MM.1S (cell line): ENCODE results near the gene C12orf75.

Source experiments
- CTCF ChIP-seq: fragments of 300-600 bp; sonication (generic); IDR thresholded peaks from 2 replicates; pipeline ENCODE4 v1.5.1; 2016; ENCODE audit warnings: antibody characterized with exemption, low read length, mixed read lengths
- EZH2 ChIP-seq: fragments of 300-600 bp; sonication (generic); optimal IDR thresholded peaks from 2 replicates; pipeline ENCODE3; 2017; ENCODE audit warnings: low read depth, mild to moderate bottlenecking, antibody characterized with exemption, low read length, mixed read lengths
- EZH2phosphoT487 ChIP-seq: fragments of 300-600 bp; sonication (generic); IDR thresholded peaks from 2 replicates; pipeline ENCODE4 v1.6.1; 2018; ENCODE audit warnings: antibody characterized with exemption, low read length

DNA sequence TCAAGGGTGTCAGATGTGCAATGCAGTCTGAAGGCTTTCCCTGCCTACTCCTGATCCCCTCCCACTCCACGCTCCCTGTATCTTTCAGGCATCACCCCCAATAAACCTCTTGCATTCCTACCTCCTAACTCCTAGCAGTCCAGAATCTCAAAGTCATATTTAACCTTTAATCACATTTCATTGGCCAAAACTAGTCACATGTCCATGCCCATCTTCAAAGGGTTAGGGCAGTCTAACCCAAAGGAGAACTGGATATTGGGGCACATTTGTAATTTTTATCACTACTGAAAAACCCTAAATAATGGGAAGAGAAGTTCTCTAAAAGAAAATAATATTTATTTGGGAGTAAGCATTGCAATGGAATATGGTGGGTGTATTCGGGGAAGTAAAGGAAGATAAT lies 5.4 kb upstream of the C12orf75 start:
- TF ChIP-seq CTCF (no peak), EZH2 (no peak), EZH2phosphoT487 (no peak)
